Epithelial cell of esophagus (primary cell): ENCODE measurements around the gene HOXB7.

ENCODE experiments used
- DNase-seq: peaks from one replicate; pipeline ENCODE4 v3.0.0; 2010; ENCODE audit warnings: low read depth
- H3K4me3 ChIP-seq: 2 replicates; pipeline ENCODE4 v1.5.1; 2011; ENCODE audit warnings: mild to moderate bottlenecking, low read length, control low read depth
- TF ChIP-seq, protein P1 (sequence below): IDR thresholded peaks from 2 replicates; pipeline ENCODE4 v1.5.1; 2011; ENCODE audit warnings: low read depth, mild to moderate bottlenecking, low read length, control low read depth, inconsistent platforms; ENCODE audit not compliant: insufficient read depth; ENCODE audit errors: missing control alignments

Gene HOXB7

DNA sequence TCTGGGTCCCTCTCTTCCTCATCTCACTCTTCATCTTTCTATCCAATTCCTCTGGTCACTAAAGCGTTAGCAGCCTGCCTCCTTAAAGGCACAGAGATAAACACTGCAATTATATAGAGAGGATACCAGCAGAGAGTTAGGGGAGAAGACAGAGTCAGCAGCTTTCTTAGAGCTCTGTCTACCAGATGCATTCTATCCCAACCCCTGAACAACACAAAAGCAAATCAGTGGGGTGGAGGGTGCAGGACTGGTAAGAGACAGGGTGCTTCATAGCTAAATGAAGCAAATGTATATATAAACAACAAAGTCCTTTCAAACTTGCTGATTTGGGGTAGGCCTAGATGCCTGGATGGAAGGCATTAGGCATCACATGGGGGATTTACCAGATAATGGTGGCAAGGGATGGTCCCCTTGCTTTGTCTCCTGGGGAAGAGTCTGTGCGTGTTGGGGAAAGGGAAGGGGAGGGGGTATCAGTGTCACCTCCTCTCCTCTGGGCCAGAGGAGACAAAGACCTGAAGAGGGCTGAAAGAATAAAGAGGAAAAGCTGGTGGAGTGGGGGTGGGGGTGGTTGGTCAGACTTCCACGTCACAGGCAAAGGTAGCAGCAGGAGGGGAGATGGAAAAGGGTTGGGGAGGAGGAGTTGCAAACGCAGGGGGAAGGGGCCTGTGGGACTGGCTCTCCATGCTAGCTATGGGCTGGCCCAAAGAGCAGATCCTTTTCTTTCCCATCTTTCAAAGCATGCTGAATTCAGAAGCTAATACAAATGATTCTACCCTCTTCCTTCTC lies 44.7 kb downstream of the HOXB7 start:
- TF ChIP-seq, protein P1, sequence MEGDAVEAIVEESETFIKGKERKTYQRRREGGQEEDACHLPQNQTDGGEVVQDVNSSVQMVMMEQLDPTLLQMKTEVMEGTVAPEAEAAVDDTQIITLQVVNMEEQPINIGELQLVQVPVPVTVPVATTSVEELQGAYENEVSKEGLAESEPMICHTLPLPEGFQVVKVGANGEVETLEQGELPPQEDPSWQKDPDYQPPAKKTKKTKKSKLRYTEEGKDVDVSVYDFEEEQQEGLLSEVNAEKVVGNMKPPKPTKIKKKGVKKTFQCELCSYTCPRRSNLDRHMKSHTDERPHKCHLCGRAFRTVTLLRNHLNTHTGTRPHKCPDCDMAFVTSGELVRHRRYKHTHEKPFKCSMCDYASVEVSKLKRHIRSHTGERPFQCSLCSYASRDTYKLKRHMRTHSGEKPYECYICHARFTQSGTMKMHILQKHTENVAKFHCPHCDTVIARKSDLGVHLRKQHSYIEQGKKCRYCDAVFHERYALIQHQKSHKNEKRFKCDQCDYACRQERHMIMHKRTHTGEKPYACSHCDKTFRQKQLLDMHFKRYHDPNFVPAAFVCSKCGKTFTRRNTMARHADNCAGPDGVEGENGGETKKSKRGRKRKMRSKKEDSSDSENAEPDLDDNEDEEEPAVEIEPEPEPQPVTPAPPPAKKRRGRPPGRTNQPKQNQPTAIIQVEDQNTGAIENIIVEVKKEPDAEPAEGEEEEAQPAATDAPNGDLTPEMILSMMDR: no peak
- H3K4me3 ChIP-seq: no peak overlapping the region
- DNase-seq: no peak

DNA sequence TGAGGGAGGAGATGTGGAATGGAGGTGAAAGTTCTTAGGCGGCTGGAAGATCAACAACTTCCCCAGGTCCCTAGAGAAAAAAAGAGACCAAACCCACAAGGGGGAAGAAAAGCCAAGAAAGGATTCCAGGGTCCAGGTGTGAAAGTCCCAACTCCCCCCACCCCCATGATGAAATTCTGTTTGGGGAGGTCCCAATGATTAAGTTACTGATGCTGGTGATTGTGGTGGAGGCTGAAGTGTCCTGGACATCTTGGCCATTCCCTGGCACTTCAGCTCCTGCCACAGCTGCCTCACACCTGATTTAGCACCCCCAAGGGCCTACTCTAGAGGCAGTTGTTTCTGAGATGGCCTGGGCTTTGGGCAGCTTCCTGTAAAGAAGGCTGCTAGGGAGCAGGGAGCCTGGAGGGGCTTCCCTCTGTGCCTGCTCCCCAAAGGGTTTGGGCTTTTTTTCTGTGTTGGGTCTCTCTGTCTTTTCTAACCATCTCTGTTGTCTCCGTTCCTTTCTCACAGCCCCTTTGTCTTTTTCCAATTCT lies 45.7 kb downstream of the HOXB7 start:
- TF ChIP-seq, protein P1: no peak
- no peak for DNase-seq
- H3K4me3 ChIP-seq: no peak overlapping the region

DNA sequence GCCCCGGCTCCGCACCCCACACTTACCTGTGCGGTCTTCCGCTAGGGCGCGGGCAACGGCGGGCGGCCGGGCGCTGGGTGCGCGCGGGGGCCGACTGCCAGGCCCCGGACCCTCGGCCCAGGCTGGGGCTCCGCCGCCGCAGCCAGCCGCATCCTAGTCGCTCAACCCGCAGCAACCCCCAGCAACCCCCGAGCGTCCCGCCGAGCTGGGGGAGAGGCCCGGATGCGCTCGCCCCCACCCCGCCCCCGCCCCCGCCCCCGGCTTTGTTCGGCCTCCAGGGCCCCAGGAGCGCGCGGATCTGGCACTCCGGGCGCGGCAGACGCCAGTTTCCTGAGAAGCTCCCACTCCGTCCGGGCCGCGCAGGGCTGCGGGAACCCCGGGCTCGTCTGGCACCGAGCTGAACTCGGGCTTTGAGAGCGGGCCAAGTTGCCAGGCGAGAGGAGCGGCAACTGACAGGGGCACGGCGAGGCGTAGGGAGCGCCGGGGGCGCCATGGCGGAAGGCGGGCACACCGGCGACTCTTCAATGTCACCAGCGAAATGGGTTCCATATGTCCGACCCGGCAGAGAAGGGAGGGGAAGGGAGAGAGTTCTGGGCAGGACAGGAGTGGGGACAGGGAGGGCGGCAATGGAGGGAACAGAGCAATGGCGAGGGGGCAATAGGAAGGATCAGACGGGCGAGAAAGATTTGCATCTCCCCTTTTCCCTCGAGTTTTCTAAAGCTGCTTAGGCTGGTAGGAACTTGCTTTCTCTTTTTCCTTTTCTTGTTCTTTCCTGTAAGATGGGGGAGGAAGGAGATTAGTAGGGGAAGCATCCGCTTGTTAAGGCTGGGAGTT lies 46.4 kb downstream of the HOXB7 start:
- no peak overlapping the region for H3K4me3 ChIP-seq
- DNase-seq: no peak
- TF ChIP-seq, protein P1: no peak

DNA sequence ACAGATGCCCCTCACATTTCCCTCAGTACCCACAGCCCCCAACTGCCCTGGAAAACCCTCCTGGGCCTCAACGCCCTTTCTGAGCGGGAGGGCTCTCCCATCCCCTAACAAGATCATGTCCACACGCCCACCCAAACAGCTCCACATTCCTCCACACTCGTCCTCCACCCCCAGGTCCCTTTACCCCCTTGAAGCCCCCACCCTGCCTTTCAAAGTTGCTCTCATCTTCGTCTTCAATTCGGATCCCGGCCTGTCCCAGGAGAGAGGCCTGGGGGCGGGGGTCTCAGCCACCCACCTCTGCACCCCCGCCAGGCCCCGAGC lies 47.0 kb downstream of the HOXB7 start:
- DNase-seq: no peak
- TF ChIP-seq, protein P1: no peak
- H3K4me3 ChIP-seq: no peak overlapping the region

DNA sequence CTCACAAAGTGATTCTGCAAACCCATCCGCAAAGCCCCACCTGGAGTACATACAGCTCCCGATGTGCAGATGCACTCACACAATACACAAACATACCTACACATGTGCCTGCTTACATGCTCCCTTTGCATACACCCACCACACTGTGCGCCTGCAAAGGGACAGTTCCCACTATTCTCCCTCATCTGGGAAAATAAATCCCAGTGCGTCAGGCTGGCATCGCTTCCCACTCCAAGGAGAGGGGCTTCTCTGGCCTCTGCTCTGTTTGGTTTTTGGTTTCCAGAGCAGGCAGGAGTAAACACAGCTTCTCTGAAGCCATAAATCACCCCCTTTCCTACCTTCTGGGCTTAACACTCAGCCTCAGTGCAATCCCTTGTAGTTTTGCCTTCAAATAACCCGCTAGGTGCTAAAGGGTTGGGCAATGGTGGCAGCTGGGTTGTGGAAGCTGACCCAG lies 47.4 kb downstream of the HOXB7 start:
- no peak overlapping the region for H3K4me3 ChIP-seq
- DNase-seq: no peak
- TF ChIP-seq, protein P1: no peak

DNA sequence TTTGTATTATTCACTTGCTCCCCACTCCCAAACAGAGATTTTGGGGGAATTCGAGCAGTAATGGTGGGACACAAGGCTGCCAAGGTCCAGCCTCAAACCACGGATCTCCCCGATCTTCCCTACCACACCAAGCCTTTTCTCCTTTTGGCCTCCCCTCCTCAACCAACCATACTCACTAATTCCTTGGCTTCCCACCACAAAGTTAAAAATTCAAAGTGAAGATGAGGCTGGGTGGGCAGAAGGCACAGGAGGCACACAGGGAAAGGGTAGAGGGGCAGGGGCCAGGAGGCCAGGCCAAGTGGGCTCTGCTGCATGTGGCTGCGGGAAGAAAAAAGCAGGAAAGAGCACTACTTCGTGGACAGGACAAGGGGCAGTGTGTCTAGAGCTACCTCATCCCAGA lies 47.9 kb downstream of the HOXB7 start:
- H3K4me3 ChIP-seq: no peak overlapping the region
- TF ChIP-seq, protein P1: no peak

More for the DNA sequence above, 47.9 kb downstream of the HOXB7 start:
- no peak for DNase-seq
